Peyer's patch (tissue), 4 donors: ENCODE measurements around the gene AK4.

ENCODE experiments used
- POLR2A ChIP-seq, 2 donors: fragments of 450-650 bp; IDR thresholded peaks; one replicate each; pipeline ENCODE4 v1.5.1; 2017; ENCODE audit warnings: antibody characterized with exemption in 2 of 2, mild to moderate bottlenecking in 2 of 2, moderate library complexity in 2 of 2
- TF ChIP-seq, protein P1 (sequence below), 6 experiments: fragments of 450-650 bp in 4 of 6; fragments of 200-600 bp in 2 of 6; sonication (generic) in 1 of 6; IDR thresholded peaks; one replicate each; pipeline ENCODE4 v1.5.1; 2017 to 2019; ENCODE audit warnings: antibody characterized with exemption in 6 of 6, mild to moderate bottlenecking in 3 of 6, moderate library complexity in 1 of 6

DNA sequence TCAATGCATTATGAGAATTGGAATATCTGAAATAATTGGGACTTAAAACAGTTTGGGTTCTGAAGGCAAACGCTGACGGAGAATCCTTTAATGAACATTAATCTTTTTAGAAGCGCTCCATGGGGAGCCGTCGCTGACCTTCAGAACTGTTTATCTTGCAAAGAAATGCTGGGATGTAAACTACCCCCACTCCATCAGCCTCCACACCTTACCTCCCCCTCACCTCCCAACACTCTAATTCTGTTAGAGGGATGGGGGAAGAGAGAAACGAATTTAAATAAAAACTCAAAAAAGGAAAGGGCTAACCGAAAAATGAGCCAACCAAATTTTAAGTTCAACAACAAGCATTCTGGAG, 117.3 kb downstream of the AK4 start:
- TF ChIP-seq, protein P1, sequence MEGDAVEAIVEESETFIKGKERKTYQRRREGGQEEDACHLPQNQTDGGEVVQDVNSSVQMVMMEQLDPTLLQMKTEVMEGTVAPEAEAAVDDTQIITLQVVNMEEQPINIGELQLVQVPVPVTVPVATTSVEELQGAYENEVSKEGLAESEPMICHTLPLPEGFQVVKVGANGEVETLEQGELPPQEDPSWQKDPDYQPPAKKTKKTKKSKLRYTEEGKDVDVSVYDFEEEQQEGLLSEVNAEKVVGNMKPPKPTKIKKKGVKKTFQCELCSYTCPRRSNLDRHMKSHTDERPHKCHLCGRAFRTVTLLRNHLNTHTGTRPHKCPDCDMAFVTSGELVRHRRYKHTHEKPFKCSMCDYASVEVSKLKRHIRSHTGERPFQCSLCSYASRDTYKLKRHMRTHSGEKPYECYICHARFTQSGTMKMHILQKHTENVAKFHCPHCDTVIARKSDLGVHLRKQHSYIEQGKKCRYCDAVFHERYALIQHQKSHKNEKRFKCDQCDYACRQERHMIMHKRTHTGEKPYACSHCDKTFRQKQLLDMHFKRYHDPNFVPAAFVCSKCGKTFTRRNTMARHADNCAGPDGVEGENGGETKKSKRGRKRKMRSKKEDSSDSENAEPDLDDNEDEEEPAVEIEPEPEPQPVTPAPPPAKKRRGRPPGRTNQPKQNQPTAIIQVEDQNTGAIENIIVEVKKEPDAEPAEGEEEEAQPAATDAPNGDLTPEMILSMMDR (IDR thresholded peaks at IDR 0.05), result no peak
- TF ChIP-seq POLR2A (IDR thresholded peaks at IDR 0.05), result no peak
